ENCODE results near the gene CUL3.

DNA sequence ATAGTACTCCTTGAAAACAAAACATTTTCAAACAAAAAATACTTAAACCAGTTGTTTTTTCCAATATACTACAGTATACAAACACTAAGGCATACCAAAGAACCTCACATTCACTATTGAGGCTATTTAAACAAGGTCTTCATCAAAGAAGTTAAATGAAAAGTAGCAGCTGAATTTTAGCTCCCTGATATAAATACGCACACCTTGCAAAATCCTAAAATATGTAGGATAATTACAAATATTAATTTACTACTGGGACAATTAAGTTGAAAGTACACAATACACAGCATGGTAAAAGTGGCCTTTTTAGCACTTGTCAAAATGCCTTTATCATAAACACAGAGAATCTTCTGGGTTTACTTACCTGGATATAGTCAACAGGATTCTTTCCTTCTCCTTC lies 78.7 kb downstream of the CUL3 start:
- TF ChIP-seq CTCF (IDR thresholded peaks at IDR 0.05; ENCODE audit: insufficient read depth, low read length, poor library complexity, severe bottlenecking) (no peak), EZH2phosphoT487 (conservative IDR thresholded peaks at IDR 0.05; ENCODE audit: low read length) (no peak)
